DOHH2 (cell line): ENCODE data around the gene SH2D3A.

Experiments
- EZH2phosphoT487 ChIP-seq: fragments of 200-600 bp; sonication (generic); IDR thresholded peaks from 2 replicates; pipeline ENCODE4 v1.6.1; 2017; ENCODE audit warnings: borderline replicate concordance, mild to moderate bottlenecking, antibody characterized with exemption, low read length, moderate library complexity, mixed read lengths
- TF ChIP-seq, protein P1 (sequence below): fragments of 200-600 bp; sonication (generic); IDR thresholded peaks from one replicate; pipeline ENCODE4 v1.5.1; 2014; ENCODE audit warnings: antibody characterized with exemption, mild to moderate bottlenecking, low read depth, low read length; ENCODE audit not compliant: poor library complexity, severe bottlenecking

DNA sequence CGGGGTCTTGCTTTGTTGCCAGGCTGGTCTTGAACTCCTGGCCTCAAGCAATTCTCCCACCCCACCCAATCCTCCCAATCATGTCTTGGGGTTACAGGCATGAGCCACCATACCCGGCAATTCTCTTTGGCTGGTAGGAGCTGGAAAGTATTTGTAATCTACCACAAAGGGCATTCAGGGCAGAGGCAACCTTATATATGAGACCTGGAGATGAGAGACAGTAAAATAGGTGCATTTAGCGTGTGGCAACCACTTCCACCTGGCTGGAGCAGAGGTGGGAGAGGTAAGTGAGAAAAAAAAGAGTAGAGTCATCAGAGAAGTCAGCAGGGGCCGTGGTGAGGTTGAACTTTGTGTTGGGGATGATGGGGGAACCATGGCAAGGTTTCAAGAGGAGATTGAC is 42.0 kb upstream of the SH2D3A start:
- TF ChIP-seq, protein P1, sequence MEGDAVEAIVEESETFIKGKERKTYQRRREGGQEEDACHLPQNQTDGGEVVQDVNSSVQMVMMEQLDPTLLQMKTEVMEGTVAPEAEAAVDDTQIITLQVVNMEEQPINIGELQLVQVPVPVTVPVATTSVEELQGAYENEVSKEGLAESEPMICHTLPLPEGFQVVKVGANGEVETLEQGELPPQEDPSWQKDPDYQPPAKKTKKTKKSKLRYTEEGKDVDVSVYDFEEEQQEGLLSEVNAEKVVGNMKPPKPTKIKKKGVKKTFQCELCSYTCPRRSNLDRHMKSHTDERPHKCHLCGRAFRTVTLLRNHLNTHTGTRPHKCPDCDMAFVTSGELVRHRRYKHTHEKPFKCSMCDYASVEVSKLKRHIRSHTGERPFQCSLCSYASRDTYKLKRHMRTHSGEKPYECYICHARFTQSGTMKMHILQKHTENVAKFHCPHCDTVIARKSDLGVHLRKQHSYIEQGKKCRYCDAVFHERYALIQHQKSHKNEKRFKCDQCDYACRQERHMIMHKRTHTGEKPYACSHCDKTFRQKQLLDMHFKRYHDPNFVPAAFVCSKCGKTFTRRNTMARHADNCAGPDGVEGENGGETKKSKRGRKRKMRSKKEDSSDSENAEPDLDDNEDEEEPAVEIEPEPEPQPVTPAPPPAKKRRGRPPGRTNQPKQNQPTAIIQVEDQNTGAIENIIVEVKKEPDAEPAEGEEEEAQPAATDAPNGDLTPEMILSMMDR = no peak
- no peak for TF ChIP-seq EZH2phosphoT487
